Muscle layer of duodenum (tissue), 2 donors: Measurements from ENCODE around the gene KRT13.
A peak's percentile ranks its signal among the peaks of the same experiment; 100 is the strongest.

Experiments
- H3K27ac ChIP-seq: one replicate; pipeline ENCODE4 v1.7.0; 2013; ENCODE audit warnings: mild to moderate bottlenecking, low read length
- H3K27me3 ChIP-seq: one replicate; pipeline ENCODE4 v1.7.0; 2013; ENCODE audit warnings: low read depth, mild to moderate bottlenecking, control low read depth, low read length
- H3K36me3 ChIP-seq, 2 donors: one replicate each; pipeline ENCODE4 v1.7.0; 2013; ENCODE audit warnings: low read length in 2 of 2, control low read depth in 1 of 2, mild to moderate bottlenecking in 1 of 2; ENCODE audit not compliant: insufficient read depth in 2 of 2, control insufficient read depth in 1 of 2
- H3K4me1 ChIP-seq, 2 donors: one replicate each; pipeline ENCODE4 v1.7.0; 2013; ENCODE audit warnings: low read length in 2 of 2, mild to moderate bottlenecking in 2 of 2, control low read depth in 1 of 2, moderate library complexity in 1 of 2; ENCODE audit not compliant: insufficient read depth in 2 of 2, control insufficient read depth in 1 of 2
- H3K4me3 ChIP-seq, 2 donors: one replicate each; pipeline ENCODE4 v1.7.0; 2013; ENCODE audit warnings: low read length in 2 of 2, low read depth in 1 of 2, mild to moderate bottlenecking in 1 of 2
- H3K9me3 ChIP-seq, 2 donors: one replicate each; pipeline ENCODE4 v1.7.0; 2013; ENCODE audit warnings: low read length in 2 of 2, control low read depth in 1 of 2, mild to moderate bottlenecking in 1 of 2; ENCODE audit not compliant: control insufficient read depth in 1 of 2
- donor health status: healthy.

KRT13 gene

DNA sequence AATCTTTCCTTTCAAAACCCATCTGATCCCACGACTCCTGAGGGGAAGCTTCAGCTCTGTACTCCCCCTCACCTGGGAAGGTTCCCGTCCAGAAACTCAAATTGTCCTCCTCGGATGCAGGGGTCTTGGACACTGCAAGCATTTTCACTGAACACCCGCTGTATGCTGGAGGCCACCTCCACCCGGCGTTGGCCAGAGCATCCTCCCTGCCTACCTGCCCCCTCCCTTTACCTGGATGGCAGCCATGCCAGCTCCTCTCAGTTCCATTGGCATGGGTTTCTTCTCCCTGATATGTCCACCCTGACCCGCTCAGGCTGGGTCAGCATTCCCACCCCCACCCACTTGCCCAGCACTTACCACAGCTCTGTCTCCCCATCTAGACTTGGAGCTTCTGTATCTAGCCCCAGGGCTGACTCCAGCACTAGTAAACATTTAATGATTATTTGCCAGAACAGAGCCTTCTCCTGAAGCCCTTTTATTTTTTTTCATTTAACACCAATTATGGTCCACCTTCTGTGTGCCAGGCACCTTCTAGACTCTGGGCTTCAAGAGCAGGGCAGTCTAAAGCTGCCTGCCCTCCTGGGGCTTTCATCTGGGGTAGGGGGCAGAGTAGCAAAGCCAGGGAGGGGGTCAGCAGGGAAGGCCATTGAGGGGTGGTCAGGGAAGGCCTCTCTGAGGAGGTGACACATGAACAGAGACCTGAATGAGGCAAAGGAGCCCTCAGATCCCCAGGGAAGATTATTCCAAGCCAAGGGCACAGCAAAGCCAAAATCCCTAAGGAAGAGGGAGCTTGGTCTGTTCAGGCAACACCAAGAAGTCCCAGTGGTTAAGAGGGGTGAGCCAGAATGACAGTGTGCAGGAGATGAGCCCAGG, 31.6 kb upstream of the KRT13 start:
- no peak overlapping the region for H3K4me3 ChIP-seq
- peaks cover 4% of the 10 kb centered on the region for H3K27me3 ChIP-seq
- no peak overlapping the region for H3K27ac ChIP-seq
- H3K4me1 ChIP-seq = no peaks in the 10 kb centered on the region
- no peaks in the 10 kb centered on the region for H3K36me3 ChIP-seq
- H3K9me3 ChIP-seq = no peaks in the 10 kb centered on the region

GRCh38 chr17:41535764-41536481, 30.5 kb upstream of the KRT13 start:
- no peaks in the 10 kb centered on the region for H3K4me1 ChIP-seq
- H3K4me3 ChIP-seq = no peak overlapping the region
- peaks cover 4% of the 10 kb centered on the region for H3K27me3 ChIP-seq
- no peak overlapping the region for H3K27ac ChIP-seq
- no peaks in the 10 kb centered on the region for H3K9me3 ChIP-seq
- H3K36me3 ChIP-seq = no peaks in the 10 kb centered on the region

DNA sequence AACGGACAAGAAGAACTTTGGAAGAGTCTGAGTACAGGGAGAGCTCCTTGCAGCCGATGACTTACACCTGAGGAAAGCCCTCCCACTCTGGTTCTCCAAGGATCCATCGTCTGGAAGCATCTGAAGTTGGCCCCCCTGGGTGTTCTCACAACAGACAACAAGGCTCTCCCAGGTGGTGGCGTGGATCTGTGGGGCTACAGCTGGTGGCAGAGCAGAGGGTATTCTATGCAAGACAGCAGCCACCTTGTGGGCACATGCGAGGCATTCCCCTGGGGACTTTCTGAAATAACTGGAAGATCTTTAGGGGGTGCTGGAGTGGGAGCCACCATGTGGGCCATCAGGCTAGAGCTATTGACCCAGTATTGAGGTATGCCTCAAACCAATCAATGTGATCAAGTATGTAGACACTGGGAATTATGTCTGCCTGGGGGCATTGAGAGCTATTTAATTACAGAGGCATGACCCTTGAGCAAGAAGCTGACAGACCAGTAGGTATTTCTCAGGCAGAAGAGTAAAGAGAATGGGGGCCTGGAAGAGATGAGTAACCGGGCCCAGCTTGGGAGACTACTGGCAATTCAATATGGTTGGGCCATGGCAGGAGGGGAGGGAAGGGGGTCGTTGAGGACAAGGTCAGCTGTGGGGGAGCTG, 29.6 kb upstream of the KRT13 start:
- Histone ChIP-seq H3K9me3 (no peaks in the 10 kb centered on the region), H3K27me3 (peaks cover 4% of the 10 kb centered on the region), H3K27ac (no peak overlapping the region), H3K4me1 (no peaks in the 10 kb centered on the region), H3K36me3 (no peaks in the 10 kb centered on the region), H3K4me3 (no peak overlapping the region)

DNA sequence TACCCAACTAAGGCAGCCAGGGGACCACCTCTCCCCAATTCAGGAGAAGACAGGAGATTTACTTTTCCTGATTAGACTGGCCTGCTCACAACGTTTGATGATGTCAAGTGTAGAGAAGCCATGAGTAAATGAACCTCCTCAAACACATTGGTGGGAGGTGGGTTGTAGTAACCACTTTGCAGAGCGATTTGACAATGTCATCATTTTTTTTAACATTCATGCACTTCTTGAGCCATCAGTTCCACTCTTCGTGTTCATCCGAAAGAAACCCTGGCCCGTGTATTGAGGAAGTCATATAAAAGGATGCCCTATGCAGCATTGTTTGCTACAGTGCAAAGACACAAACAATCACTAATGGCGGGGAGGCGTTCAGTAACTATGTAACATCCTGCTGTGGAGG, 28.2 kb upstream of the KRT13 start:
- Histone ChIP-seq H3K9me3 (no peaks in the 10 kb centered on the region), H3K4me3 (no peak overlapping the region), H3K27me3 (peaks cover 12% of the 10 kb centered on the region), H3K36me3 (no peaks in the 10 kb centered on the region), H3K4me1 (no peaks in the 10 kb centered on the region), H3K27ac (no peak overlapping the region)

DNA sequence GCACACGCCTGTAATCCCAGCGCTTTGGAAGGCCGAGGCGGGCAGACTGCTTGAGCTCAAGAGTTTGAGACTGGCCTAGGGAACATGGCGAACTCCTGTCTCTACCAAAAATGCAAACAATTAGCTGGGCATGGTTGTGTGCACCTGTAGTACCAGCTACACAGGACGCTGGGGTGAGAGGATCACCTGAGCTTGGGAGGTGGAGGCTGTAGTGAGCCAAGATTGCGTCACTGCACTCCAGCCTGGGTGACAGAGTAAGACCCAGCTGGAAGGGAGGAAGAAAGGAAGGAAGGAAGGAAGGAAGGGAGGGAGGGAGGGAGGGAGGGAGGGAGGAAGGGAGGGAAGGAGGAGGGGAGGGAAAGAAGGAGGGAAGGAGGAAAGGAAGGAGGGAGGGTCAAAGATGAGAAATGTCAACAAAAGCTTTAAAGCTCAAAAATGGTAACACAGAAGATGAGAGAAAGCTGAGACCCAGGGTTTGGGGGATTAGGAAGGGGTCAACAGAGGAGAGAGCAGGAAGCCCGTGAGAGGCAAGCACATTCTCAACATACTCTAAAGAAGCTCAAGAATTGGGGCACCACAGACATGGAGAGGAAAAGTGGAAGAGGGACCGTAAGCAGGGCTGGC, 27.6 kb upstream of the KRT13 start:
- Histone ChIP-seq H3K27ac (no peak overlapping the region), H3K9me3 (no peaks in the 10 kb centered on the region), H3K4me1 (peaks cover 0 to 4% of the 10 kb centered on the region in 2 donors), H3K27me3 (peaks cover 16% of the 10 kb centered on the region), H3K4me3 (no peak overlapping the region), H3K36me3 (no peaks in the 10 kb centered on the region)

- peaks cover 0 to 11% of the 10 kb centered on the region in 2 donors for H3K4me1 ChIP-seq
- no peak overlapping the region for H3K4me3 ChIP-seq
- no peaks in the 10 kb centered on the region for H3K36me3 ChIP-seq
- no peaks in the 10 kb centered on the region for H3K9me3 ChIP-seq
- H3K27ac ChIP-seq = no peak overlapping the region
- peaks cover 24% of the 10 kb centered on the region for H3K27me3 ChIP-seq
These were observed 26.6 kb upstream of the KRT13 start for GRCh38 chr17:41531993-41532392.

- peaks cover 26% of the 10 kb centered on the region for H3K27me3 ChIP-seq
- peak overlapping the region; percentile 37 for H3K27ac ChIP-seq
- no peak overlapping the region for H3K4me3 ChIP-seq
- no peaks in the 10 kb centered on the region for H3K9me3 ChIP-seq
- no peaks in the 10 kb centered on the region for H3K36me3 ChIP-seq
- H3K4me1 ChIP-seq = peaks cover 0 to 11% of the 10 kb centered on the region in 2 donors
These were observed 24.9 kb upstream of the KRT13 start for GRCh38 chr17:41530062-41531048.

DNA sequence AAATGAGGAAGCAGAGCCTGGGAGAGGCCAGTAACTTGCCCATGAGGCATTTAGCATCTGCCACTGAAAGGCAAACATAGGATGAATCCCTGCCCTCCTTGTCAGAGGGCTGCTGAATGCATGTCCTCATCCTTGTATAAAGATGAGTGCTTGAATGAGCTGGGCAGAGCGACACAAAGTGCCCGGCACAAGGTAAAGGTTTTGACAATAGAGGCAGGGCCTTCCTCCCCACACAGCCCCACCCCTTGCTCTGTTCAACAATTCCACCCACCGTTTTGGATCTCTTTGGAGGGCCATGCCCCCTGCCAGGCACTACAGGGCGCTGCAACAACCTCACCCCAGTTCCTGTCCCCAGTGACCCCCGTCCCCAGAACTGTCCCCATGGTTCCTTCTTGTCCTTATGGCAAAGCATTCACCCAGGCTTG, 24.1 kb upstream of the KRT13 start:
- Histone ChIP-seq H3K4me1 (peaks cover 0 to 11% of the 10 kb centered on the region in 2 donors), H3K27me3 (peaks cover 24% of the 10 kb centered on the region), H3K36me3 (no peaks in the 10 kb centered on the region), H3K9me3 (no peaks in the 10 kb centered on the region), H3K4me3 (no peak overlapping the region), H3K27ac (peak overlapping the region; percentile 37)

- Histone ChIP-seq H3K4me3 (no peak overlapping the region), H3K27ac (peak overlapping the region; percentile 37), H3K36me3 (no peaks in the 10 kb centered on the region), H3K27me3 (peaks cover 24% of the 10 kb centered on the region), H3K9me3 (no peaks in the 10 kb centered on the region), H3K4me1 (peaks cover 0 to 11% of the 10 kb centered on the region in 2 donors)
These were observed 23.5 kb upstream of the KRT13 start for GRCh38 chr17:41528959-41529353.
